Esophagus muscularis mucosa (tissue), 4 donors: ENCODE results near the gene SAMD4A.

ENCODE experiments used
- CTCF ChIP-seq, 3 experiments: fragments of 200-600 bp in 2 of 3; fragments of 450-650 bp in 1 of 3; sonication (generic) in 2 of 3; IDR thresholded peaks; one replicate each; pipeline ENCODE4 v1.5.1; 2017 to 2019; ENCODE audit warnings: antibody characterized with exemption in 3 of 3, mild to moderate bottlenecking in 2 of 3, moderate library complexity in 1 of 3
- EP300 ChIP-seq: sonication (generic); formaldehyde crosslinking; IDR thresholded peaks from one replicate; pipeline ENCODE4 v1.6.1; 2017; ENCODE audit warnings: antibody characterized with exemption
- POLR2A ChIP-seq: fragments of 450-650 bp; IDR thresholded peaks from one replicate; pipeline ENCODE4 v1.6.1; 2017; ENCODE audit warnings: antibody characterized with exemption, moderate library complexity, mild to moderate bottlenecking, low read depth
- POLR2AphosphoS5 ChIP-seq, 2 donors: sonication (generic); formaldehyde crosslinking; IDR thresholded peaks; one replicate each; pipeline ENCODE4 v1.6.1; 2017; ENCODE audit warnings: antibody characterized with exemption in 2 of 2

GRCh38 chr14:54664961-54665360 lies 98.0 kb downstream of the SAMD4A start:
- TF ChIP-seq POLR2A (no peak), CTCF (IDR thresholded peaks at IDR 0.05) (no peak), POLR2AphosphoS5 (IDR thresholded peaks at IDR 0.05) (no peak), EP300 (no peak)
